Body of pancreas (tissue), 4 donors: ENCODE results near the gene MYO1A.

Source experiments
- CTCF ChIP-seq, 7 experiments: fragments of 450-650 bp in 4 of 7; fragments of 200-600 bp in 3 of 7; sonication (generic) in 3 of 7; IDR thresholded peaks; one replicate each; pipeline ENCODE4 v1.5.1; 2016 to 2019; ENCODE audit warnings: antibody characterized with exemption in 7 of 7
- POLR2A ChIP-seq, 3 donors: fragments of 450-650 bp; IDR thresholded peaks; one replicate each; pipeline ENCODE4 v1.6.1; 2016; ENCODE audit warnings: antibody characterized with exemption in 3 of 3, mild to moderate bottlenecking in 2 of 3

- TF ChIP-seq CTCF (IDR thresholded peaks at IDR 0.05) = peak in 1 of 7 experiments; percentile 16
- TF ChIP-seq POLR2A (IDR thresholded peaks at IDR 0.05) = peak; percentile 78 to 87 (median 87)
These were observed 38.7 kb upstream of the MYO1A start, which contains the start of gene NAB2 for GRCh38 chr12:57088354-57089270.
